ENCODE data around the gene HEBP1.
A peak's percentile ranks its signal among the peaks of the same experiment; 100 is the strongest.

Gene HEBP1

GRCh38 chr12:13023811-13024530 lies 23.9 kb upstream of the HEBP1 start:
- DNase-seq, result no peak

GRCh38 chr12:13022851-13023271 lies 22.8 kb upstream of the HEBP1 start:
- no peak for DNase-seq

- DNase-seq, result no peak
These were observed 11.0 kb upstream of the HEBP1 start for GRCh38 chr12:13011098-13011497.

- no peak for DNase-seq
These were observed 8.8 kb upstream of the HEBP1 start for GRCh38 chr12:13008741-13009380.

- DNase-seq, result no peak
These were observed 7.6 kb upstream of the HEBP1 start for GRCh38 chr12:13007496-13008233.

- DNase-seq, result no peak
These were observed 5.6 kb upstream of the HEBP1 start for GRCh38 chr12:13005649-13006048.

- DNase-seq, result no peak
These were observed 4.9 kb upstream of the HEBP1 start for GRCh38 chr12:13004986-13005385.

- DNase-seq, result no peak
These were observed 4.3 kb upstream of the HEBP1 start for GRCh38 chr12:13004361-13004760.

- DNase-seq, result no peak
These were observed 2.4 kb upstream of the HEBP1 start for GRCh38 chr12:13002301-13003097.

- no peak for DNase-seq
These were observed 1.6 kb upstream of the HEBP1 start for GRCh38 chr12:13001775-13002040.

- no peak for DNase-seq
These were observed 1.1 kb upstream of the HEBP1 start for GRCh38 chr12:13000925-13001774.

- DNase-seq, result peak; percentile 48
These were observed 505 bp upstream of the HEBP1 start for GRCh38 chr12:13000616-13000924.

- no peak for DNase-seq
These were observed 650 bp downstream of the HEBP1 start for GRCh38 chr12:12999271-12999958.

GRCh38 chr12:12998248-12998647 lies 1.8 kb downstream of the HEBP1 start:
- DNase-seq, result no peak

GRCh38 chr12:12997734-12998133 lies 2.3 kb downstream of the HEBP1 start:
- DNase-seq, result no peak

- DNase-seq, result no peak
These were observed 2.9 kb downstream of the HEBP1 start for GRCh38 chr12:12997156-12997555.

- no peak for DNase-seq
These were observed 3.9 kb downstream of the HEBP1 start for GRCh38 chr12:12996209-12996608.

GRCh38 chr12:12995088-12995487 lies 5.0 kb downstream of the HEBP1 start:
- DNase-seq, result no peak

GRCh38 chr12:12993367-12993766 lies 6.7 kb downstream of the HEBP1 start:
- DNase-seq, result no peak

- no peak for DNase-seq
These were observed 7.5 kb downstream of the HEBP1 start for GRCh38 chr12:12992418-12993130.

- DNase-seq, result no peak
These were observed 9.2 kb downstream of the HEBP1 start for GRCh38 chr12:12990700-12991468.
